Suppressor macrophage (primary cell): ENCODE results near the gene LRRC46.
A peak's percentile ranks its signal among the peaks of the same experiment; 100 is the strongest.

Experiments used
- DNase-seq, 4 experiments: peaks; one replicate each; pipeline ENCODE4 v3.0.0-alpha.2; 2020 to 2022

The LRRC46 gene

DNA sequence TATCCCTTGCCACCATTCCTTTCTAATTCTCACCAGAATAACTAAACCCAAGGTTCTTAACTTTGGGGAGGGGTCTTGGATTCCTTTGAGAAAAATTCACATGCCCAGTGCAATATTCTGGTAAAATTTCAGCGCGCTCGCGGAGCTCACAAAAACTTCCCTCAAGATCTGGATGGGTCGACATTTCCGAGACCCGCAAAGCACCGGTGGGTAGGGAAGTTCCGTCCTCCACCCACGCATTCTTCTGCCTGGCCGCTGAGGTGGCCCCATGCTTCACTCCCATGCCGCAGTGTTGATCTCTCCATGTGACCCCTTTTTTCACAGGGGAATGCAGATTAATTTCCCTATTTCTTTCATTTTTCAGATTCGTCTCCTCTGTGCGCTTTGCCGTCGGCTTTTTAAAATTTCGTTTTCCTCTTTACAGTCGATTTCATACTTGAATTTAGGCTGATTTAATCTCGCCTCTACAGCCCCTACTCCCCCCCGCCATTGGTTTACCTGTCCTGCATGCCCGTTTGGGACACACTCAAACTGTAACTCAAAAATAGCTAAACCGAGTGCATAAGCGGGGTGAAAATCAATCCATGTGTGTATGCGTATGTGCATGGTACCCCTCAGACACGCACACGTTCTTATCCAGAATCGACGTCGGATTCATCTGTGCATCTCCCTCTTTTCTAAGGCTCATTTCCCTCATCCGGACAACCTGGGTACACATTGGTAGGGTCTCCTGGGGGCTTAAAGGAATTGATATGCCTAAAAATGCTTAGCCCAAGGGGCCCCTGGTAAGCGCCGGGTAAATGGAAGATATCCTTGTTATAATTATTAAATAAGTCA, 20.9 kb downstream of the LRRC46 start:
- peak; percentile 55 to 80 (median 70) for DNase-seq

DNA sequence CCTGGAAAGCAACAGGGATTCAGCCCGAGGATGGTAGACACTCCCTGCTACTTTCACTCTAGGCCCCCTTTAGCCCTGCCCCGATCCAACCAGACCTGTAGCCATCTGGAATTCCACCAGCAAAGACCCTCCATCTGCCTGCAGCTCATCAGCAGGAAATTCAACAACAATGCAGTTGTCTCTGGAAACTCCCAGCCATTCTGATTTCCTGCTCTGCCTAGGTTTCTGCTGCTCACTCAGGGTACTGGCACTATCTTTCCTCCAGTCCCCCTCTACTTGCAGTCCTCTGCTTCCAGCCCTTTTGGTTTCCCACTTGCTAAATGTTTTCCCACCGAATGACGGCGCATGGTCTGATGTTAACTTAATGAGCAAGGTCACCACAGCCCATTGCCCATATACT, 22.1 kb downstream of the LRRC46 start:
- DNase-seq: no peak

DNA sequence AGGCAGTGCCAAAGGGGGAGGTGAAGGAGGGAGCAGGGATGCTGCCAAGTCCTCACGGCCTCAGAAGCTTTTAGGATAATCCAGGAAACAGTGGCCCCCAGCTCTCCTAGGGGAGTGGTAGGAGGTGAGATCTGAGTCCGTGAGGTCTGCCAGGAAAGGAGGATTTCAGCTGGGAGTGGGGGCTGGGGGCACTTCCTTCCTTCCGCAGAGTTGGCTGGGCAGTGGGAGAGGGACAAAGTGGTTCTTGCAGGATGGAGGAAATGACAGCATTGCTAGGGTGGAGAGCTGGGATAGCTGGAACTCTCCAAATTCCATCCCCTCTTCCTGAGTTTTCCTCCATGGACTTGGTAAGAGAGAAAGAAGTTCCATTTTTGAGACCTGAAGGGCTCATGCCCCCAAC, 24.3 kb downstream of the LRRC46 start:
- no peak for DNase-seq

DNA sequence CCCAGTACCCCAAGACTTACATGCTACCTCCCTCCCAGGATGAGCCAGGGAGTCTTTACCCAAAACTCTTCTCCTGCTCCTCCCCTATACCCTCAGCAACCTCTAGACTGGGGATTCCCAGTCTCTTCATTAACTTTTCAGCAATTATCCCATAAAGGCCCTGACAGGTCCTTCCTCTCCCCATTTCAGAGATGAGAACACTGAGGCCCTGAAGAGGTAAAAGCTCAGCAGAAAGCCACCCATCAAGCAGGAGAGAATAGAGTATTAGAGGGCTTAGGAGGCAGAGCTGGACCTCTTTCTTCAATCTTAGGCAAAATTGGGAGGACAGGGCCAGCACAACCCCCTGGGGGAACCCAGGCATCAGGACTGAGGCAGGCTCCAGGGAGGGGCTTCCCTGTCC, 25.4 kb downstream of the LRRC46 start:
- DNase-seq: no peak

DNA sequence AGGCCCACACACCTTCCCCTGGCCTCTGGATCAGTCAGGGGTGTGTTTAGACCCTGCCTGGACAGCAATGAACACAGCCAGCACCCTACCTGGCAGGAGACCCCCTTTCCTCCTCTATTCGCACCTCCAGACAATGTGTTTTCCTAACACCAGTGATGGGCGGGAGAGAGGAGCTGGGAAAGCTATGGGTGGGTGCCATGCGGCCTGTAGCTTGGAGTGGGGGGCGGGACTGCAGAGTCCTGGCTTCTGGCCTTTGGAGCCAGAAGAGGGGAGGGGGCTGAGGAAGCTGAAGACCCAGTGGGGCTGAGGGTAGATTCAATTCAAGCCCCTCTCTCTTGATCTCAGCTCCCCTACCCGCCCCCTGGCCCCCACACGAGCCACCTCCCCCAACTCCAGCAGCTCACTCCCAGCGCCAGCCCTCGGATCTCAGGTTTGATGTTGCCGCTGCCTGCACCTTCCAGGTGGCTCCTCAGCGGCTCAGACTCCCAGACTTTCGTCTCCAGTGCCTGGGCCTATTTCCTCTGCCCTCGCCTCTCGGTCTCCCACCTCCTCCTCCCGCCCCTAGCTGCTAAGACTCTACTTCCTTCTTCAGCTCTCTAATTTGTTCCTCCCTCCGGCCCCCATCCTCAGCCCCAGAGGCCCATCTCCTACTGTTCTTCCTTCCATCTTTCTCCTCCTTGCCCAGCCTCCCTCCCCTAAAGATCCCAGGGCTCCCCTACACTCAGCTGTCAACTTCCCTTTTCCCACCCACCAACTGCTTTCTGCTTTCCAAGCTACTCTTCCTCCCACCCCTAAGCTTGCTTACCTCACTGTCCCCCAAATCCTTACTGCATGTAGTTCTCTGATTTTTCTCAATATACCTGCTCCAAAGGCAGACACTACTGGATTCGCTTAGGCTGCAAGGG, 26.3 kb downstream of the LRRC46 start:
- DNase-seq: peak; percentile 40 to 71 (median 62)

DNA sequence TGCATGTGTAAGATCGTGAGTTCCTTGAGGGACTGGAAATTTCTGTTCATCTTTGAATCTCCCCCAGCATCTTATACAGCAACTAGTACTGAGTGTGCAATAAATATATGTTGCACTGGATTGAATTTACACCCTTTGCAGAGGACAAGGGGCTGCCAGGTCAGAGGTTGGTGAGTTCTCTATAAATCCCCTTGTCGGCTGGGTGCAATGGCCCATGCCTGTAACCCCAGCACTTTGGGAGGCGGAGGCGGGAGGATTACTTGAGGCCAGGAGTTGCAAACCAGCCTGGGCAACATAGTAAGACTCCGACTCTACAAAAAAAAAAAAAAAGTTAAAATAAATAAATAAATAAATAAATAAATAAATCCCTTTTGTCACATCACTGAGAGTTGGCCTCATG, 28.9 kb downstream of the LRRC46 start:
- no peak for DNase-seq

DNA sequence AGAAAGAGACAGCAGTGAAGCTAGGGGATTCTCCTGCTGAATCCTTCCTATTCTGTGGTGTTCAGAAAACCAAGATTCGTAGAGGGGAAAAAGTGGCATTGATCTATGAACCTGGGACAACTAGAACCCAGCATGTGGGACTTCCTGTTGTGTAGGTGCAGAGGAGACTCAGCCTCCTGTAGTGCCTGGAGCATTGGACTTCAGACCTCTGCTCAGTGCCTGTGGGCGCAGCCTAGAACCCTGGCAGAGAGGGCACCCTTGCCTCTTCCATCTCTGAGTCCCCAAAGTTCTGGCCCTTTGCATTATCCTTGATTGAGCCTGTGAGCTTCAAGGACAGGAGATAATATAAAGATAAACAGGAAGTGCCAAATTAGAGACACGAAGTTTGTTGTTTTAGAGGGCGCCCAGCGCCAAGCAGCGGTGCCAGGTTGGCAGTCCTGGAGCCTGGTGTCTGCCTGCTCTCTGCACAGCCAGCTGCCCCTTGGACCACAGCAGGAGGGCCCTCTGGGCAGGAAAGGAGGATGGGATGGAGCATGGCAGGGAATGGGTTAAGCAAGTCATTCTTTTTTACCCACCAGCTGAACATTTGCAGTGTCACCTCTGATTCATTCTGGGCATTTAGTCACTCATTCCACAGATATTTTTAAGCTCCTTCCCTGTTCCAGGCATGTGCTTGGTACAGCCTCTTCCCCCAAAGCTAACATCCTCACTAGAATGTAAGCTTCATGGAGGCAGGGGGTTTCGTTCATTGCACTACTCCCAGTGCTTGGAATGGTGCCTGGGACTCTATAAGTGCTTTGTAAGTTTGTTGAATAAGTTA, 31.4 kb downstream of the LRRC46 start:
- DNase-seq: peak in 2 of 4 experiments; percentile 30 to 45

DNA sequence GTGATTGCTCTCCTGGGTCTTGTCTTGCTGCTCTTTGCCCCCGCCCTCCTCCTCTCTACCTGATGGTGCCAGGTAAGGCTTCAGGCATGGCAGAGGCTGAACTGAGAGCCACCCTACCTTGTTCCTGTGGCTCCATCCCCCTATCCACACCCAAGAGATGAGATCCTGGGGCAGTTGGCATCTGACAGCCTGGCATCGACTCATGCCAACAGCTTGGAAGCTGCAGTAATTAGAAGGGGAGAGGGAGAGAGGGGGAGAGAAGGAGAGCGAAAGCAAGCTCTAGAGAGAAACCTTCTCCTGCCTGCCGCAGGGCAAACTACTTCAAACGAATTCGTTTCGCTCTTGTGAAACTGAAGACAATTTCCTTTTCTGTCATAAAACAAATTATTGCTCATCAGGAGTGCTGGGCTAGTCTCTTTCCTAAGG, 33.3 kb downstream of the LRRC46 start:
- no peak for DNase-seq

DNA sequence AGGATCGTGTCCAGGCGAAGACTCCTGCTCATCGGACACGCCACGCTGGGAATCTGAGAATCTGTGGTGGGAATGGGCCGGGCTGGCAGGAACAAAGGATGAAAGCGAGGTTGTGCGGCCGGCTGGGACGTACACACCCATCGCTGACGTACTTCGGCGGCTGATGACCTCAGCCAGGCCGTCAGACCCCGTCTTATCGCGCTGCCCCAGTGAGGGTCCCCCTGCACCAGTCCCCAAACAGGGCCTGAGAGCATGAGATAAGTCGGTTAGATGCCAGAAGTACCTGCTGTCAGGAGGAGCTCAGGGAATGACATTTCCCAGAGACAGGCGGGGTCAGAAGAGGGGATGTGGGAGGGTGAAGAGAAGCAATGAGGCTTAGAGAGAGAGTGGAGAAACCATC, 35.5 kb downstream of the LRRC46 start:
- DNase-seq: no peak

DNA sequence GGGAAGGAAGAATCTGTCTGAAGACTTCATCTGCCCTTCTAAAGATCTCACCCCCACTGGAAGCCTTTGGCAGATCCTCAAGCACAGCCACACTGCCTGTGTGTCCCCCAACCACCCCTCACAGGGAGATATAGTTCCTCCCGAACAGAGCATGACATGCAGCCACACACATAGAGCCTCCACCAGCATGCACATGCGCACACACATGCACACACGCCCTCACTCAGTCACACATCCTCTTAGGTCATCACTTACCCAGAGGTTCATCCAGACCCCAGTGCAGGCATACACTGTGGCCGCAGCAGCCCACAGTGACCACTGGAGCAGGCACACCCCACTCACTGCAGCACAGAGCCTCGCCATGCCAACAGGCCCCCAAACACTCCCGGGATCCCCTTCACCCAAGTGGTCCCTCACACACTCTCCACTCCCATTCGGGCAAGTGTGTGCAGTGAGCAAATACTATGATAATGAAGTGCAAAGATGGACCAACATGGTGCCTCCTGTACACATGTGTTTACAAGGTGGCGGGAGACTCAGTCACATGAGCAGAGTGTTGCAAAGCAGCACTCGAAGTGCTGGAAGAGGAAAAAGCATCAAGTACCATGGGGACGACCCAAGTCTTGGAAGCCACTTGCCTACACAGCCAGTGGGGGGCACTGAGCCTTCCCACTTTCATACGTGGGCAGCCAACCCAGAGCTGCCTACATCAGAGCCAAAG, 36.5 kb downstream of the LRRC46 start:
- DNase-seq: no peak

DNA sequence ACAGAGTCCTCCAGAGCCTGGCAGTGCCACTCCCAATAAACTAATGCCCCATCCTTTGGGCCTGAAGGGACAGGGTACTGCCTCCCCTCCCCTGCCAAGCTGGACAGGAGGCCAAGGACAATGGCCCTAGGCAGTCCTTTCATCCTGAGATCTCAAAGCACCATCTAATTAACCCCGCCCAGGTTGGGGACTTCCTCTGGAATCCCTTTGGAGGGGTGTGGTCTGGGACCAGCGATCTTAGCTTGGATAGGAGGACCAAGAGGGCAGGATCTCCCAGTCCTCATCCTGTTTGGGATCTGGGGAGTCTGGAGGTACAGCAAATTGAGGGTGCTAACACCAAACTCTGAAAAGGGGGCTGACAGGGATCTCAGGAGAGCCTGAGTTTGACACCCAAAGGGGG, 37.6 kb downstream of the LRRC46 start:
- no peak for DNase-seq

DNA sequence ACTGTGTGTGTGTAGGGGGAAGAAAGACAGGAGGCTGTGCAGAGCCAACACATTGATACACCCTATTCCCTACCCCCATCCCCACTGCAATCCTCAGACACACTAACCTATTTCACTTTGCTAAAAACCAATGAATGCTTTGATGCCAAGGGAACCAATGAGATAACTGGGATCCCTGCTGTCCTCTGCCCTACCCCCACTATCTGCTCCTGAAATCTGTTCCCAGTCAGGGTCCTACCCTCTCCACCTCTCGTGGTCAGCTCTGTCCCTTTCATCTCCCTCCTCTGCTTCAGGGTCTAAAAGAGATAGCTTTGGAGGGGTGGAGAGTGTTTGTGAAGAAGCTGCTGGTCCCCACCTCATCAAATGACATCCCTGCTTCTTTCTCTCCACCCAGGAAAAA, 38.6 kb downstream of the LRRC46 start:
- no peak for DNase-seq

DNA sequence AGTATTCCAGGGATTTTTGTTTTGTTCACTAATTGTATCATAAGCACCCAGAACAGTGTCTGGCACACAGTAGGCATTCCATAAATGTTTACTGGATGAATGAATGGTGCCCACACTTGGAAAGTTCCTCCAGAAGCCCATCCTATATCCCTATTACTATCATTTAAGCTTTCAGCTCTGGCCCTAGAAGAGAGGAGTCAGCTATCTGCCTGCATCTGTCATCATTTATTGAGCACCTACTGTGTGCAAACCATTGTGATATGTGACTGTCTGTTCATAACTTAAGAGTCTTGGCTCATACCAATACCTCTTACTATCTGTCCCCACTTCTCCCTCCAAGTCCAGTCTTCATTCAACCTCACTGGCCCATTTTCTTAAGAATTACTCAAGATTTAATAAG, 39.6 kb downstream of the LRRC46 start:
- DNase-seq: no peak

DNA sequence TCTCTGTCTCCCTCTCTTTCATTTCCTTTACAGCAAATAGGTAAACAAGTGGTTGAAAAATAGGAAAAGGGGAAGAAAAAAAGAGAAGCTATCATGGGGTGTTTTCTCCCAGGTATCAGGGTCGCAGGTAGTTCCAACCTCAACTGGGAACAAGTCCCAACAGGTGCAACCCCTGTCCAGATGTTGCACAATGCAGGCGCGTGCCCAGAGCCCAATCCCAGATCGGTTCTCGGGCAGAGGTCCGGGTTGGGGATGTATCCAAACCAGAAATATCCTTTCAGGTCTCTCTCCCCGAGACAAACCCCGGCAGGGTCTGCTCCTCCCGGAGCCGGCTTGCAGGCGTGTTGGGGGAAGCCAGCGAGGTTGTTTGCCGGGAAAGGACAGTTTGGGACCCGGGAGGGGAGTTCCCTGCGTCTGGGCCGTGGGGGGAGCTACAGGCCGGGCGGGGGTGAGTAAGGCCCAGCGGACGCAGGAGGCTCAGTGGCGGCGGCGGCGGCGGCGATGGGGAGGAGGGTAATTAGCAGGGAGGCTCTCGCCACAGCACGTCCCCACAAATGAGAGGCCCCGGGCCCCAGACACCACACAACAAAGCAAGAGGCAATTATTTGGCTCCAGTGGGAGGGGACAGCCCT, 40.7 kb downstream of the LRRC46 start:
- DNase-seq: no peak

DNA sequence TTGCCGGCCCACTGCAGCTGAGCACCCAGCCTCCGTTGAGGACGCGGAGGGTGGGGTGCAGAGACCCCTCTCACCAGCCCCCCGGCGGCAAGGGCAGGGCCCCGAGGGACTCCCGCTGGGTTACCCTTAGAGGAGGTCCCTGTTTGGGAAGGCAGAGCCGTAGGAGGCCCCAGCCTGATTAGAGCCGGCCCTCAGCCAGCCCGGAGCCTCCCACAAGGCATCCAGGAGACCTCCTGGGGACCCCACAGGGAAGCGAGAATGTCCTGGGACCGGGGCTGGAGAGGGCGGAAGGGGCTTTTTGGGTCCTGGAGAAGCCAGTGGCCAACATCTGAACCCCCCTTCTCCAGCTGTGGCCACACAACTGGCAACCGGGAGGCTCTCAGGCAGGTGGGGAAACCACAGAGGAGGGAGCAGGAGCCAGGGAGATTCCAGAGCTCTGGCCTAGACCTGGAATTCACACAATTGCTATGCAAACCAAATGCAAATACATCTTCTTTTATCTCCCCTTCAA, 41.2 kb downstream of the LRRC46 start:
- DNase-seq: no peak

DNA sequence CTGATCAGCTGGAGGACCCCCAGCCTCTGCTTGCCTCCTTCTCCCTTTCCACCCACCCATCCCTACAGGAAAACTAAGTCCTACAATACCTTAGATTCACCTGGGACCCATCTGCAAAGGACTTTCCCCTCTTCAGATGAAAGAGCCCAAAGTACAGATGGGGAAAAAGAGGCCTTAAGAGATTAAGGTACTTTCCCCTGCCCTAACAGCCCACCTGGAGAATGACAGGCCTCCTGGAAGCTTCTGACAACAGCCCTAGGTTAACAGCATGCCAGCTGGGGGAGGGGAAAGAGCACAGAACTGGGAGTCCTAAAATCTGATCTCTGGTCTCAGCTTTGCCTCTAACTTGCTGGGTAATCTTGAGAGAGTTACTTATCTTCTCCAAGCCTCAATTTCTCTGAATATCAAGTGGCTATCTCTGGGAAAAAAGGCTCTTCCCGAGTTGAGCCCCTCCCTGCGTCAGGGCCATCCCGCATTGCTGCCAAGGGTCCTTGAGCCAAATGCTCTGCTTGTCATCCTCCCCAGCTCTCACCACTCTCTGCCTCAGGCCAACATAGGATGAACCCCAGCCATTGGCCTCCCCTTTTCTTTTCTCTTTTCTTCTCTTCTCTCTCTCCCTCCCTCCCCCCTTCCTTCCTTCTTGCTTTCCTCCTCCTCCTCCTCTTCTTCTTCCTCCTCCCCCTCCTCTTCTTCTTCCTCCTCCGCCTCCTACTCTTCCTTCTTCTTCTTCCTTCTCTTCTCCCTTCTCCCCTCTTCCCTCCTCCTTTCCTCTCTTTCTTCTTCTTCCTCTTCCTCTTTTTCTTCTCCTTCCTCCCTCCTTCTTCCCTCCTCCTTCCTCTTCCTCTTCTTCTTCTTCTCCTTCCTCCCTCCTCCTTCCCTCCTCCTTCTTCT, 42.0 kb downstream of the LRRC46 start:
- no peak for DNase-seq

DNA sequence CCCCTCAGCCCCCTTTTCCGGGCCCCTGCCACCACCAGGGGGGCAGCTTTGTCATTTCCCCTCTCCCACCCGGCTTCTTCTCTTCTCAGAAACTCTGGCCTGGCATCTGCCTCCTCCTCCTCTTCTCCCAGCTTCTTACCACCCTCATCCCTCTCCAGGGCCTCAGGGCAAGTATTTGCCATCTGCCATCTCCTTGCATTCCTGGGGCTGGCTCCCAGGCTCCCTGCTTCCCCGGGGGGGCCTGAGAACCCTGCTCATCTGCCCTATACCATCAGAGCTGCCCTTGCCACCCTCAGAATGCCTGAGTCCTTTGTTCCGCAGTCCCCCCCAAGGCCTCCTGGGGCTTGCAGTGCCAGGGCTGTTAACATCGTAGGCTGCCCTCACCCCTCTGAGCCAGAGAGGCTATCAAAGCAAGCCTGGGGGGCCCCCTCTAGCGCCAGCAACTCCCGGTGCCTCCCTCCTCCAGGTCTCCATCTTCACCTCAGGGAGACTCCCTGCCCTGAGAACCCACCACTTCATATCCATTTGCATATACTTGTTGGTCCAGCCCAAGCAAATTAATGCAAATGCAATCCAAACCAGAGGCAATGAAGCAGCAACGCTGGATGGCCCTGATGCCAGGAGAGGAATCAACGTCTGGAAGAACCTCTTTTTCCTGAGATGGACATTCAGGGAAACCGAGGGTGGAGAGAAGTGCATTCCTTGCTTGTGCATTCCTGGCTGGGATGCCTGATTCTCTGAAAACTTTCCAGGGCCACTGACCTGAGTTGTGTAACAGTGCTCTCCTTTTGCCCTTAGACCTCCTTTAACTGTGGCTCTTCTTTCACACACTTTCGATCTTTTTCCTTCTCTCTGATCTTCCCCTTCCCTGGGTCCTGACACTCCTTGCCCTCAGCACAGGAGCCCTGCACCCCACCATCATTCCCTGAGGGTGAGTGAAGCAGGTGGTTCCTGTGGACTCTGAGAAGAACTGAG, 43.8 kb downstream of the LRRC46 start:
- no peak for DNase-seq

DNA sequence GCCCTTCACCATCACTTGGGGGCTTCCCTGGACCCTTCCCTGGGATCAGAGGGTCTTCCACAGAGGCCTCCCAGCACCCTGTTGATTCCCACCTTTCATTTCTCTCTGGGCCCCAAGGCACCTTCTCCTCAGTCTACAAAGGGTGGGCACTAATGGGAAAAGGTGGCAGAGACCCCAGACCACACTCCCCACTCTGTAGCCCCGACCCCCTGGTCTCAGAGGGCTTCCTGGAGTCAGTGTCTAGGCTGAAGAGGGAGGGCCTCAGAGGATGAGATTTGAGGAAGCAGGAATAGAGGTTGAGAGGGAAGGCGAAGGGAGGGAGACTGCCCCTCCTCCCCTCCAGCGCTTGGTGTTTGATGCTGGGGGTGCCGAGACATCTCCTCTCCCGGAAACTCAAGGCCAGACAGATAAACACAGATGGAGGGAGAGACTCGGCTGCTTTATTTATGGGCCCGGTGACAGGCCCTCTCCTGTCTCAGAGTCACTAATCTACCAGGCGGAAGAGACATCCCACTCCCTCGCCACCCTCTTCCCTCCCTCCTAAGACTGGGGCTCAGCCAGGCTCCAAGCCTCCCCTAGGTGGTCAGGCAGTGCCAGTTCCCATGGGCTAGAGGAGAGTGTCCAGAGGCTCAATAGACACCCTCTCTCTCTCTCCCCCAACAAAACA, 46.0 kb downstream of the LRRC46 start:
- no peak for DNase-seq
